Kidney capillary endothelial cell (primary cell): ENCODE results near the gene IGHMBP2.
"Not testable (repeated sequence)": the region's sequence is repeated elsewhere in the genome, so short reads cannot be mapped to it uniquely, and the experiment has no call there.

Experiments used
- DNase-seq: peaks from one replicate; pipeline ENCODE4 v3.0.0-alpha.2; 2018; ENCODE audit warnings: low spot score

The IGHMBP2 gene

GRCh38 chr11:68963779-68964178 is 60.1 kb downstream of the IGHMBP2 start:
- DNase-seq: no peak

DNA sequence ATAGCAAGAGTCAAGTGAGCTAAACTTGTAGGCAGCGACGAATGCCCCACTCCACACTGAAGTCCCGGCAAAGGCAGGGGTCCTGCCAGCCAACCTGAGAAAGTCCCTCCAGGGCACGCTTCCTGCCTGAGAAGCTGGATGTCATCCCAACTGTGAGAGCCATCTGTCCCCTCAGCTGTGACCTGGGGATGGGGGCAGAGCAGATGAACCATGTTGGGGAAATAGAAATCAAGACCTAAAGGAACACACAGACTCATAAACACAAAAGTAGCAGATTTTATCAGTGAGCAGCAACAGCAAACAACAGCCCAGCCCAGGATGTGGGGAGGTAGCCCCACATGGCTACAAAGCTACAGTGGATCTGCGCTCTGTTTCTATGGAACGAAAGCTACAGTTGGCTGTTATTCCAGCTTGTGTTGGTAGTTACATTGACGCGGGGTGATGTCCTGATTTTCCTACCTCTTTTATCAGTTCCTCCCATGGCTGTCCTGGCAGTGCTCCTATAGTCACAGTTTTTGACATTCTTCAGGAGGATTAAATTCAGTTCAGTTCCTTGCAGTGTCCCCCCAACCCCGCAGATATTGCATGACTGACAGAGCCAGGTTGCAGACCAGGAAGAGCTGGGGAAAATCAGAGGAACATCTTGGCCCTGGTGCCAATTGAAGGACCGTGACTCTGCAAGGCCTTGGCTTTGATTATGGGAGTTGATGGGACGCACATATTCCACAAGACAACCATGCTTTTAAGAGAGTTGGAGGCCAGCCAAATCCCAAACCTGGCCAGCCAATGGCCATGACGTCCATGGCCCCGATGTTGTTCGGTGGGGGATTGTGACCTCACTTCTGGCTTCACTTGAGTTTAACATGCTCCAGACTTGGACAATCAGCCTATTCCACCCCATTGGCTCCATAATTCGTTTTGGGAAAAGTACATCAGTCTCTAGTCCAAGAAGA is 62.5 kb downstream of the IGHMBP2 start:
- DNase-seq: no peak

DNA sequence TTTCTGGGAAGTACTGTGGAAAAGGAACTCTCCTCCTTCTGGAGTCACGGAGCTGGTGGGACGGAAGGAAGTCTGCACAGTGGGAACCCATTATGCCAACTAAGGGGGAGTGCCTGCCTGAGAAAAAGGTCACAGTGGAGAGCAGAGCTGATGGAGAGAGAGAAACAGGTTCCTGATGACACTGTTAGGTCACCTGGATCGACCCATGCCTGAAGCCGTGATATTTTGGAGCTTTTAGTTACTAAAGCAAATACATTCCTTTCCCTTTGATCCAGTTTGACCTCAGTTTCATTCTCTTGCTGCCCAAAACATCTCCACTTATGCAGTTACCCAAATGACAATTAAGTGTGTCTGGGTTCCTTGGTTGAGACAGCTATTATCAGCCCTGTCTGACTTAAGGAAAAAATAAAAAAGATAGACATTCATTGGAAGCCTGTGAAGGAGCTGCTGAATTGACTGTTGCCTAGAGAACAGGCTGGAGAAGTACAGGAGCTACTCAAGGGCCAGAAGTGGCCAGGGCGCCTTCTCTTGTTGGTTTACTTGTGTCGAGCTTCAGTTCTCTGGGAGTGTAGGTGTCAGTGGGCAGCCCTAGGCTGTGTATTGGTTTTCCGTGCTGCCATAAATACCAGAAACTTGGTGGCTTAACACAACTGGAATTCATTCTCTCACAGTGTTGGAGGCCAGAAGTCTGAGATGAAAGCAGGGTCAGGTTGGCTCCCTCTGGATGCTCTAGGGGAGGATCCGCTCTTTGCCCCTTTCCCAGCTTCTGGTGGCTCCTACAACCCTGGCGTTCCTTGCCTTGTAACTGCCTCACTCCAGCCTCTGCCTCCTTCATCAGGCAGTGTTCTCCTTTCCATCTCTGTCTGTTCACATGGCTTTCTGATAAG is 63.4 kb downstream of the IGHMBP2 start:
- no peak for DNase-seq

DNA sequence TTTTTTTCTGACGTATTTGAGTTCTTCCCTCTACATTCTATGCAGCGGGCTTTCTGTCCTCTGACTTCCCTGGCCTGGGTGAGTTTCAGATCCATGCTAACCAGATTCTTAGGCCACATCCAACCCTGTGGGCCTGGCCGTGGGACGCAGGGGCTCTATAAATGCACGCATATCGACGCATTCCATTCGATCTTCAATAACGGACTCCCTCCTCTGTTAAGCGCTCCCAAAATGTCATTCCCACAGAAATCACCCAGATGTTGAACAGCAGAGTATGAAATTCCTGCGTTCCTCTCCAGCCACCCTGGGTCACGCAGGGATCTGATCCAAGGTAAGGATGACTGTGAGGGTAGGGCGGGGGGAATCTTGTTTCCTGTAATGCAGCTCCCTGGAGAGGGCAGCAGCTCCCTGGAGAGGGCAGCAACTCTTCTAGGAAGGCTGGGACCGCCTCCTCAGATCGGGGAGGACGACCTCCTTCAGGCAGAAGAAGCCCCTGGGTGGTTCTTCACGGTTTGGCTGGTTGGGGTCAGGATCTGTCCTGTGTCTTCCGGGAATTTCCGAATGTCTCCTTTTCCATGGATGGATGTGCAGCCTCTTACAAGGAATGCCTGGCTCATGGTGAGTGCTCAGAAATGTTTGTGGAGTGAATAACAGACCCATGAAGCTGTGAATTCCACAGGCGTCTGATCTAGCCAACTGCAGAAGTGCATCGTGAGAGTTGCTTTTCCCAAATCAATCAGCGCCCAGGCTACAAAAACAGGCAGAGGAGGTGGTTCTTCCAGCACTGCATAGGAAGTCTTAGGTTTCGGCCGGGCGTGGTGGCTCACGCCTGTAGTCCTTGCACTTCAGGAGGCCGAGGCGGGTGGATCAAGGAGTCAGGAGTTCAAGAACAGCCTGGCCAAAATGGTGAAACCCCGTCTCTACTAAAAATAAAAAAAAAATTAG is 64.9 kb downstream of the IGHMBP2 start:
- no peak for DNase-seq

DNA sequence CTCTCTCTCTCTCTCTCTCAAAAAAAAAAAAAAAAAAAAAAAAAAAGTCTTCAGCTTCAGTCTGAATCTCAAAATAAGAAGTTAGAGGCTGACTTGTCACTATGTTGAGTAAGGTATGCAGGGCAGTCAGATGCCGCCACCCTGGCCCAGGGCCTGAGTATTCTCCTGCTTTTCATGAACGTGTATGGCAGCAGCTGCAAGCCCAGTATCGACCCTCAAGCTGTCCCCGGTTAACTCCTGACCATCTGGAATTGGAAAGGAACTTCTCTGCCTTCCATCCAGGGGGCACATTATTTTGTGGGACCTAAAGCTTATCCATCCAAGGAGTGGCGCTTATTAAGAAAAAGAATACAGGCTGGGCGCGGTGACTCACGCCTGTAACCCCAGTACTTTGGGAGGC is 65.7 kb downstream of the IGHMBP2 start:
- DNase-seq: no peak

DNA sequence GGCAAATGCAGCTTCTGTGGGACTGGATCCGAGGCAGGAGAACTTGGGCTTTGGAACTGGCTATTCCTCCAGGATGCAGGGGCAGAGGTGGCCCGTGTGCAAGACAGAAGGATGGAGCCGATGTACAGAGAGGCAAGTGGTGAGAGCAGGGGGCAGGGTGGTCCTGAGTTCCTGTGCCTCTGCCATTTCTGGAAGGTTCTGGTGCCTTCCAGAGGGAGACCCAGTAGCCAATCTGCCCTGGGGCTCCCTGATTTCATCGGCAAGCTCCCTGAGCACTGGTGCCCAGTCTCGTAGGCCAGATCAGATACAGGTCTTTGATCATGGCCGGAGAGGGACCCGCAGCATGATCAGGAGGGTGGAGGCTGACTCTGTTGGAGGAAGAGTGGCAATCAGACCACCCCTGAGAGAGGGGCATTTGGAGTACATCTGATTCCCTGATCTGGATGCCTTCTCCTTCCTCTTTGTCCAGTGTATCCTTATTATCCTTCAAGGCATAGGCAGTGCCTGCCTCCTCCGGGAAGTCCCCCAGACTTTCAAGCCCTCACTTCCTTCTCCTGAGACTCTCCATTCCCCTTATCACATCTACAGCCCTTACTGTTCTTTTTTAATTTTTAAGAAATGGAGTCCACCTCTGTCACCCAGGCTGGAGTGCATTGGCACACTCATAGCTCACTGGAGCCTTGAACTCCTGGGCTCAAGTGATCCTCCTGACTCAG is 67.4 kb downstream of the IGHMBP2 start:
- DNase-seq: no peak

GRCh38 chr11:68973219-68973618 is 69.5 kb downstream of the IGHMBP2 start:
- no peak for DNase-seq

DNA sequence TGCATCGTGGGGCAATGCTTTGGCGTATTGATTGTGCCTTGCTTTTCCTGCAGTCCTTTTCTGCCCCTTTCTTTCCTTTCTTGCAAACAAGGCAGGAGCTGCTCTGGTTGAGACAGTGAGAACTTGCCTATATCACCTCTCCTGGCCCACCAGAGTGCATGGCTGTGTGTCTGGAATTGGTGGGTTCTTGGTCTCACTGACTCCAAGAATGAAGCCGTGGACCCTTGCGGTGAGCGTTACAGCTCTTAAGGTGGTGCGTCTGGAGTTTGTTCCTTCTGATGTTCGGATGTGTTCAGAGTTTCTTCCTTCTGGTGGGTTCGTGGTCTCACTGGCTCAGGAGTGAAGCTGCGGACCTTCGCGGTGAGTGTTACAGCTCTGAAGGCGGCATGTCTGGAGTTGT is 70.0 kb downstream of the IGHMBP2 start:
- DNase-seq: not testable (repeated sequence)

DNA sequence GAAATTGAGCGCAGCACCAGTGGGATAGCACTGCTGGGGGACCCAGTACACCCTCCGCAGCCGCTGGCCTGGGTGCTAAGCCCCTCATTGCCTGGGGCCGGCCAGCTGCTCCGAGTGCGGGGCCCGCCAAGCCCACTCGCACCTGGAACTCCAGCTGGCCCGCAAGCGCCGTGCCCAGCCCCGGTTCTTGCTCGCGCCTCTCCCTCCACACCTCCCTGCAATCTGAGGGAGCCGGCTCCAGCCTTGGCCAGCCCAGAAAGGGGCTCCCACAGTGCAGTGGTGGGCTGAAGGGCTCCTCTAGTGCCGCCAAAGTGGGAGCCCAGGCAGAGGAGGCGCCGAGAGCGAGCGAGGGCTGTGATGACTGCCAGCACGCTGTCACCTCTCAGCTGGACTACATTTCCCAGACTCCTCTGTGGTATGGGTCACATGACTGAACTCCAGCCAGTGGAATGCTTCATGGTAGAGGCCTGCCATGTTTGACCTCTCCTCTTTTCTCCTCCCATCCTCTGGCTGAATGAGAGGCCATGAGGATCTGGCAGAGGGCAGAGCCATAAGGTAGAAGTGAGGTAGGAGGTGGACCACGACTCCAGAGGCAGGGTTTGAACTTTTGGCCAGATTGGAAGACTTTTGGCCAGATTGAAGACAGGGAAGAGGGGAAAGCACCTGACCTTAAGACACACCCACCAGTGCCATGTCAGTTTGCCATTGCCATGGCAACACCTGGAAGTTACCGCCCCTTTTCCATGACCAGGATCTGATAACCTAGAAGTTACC is 70.9 kb downstream of the IGHMBP2 start:
- no peak for DNase-seq

DNA sequence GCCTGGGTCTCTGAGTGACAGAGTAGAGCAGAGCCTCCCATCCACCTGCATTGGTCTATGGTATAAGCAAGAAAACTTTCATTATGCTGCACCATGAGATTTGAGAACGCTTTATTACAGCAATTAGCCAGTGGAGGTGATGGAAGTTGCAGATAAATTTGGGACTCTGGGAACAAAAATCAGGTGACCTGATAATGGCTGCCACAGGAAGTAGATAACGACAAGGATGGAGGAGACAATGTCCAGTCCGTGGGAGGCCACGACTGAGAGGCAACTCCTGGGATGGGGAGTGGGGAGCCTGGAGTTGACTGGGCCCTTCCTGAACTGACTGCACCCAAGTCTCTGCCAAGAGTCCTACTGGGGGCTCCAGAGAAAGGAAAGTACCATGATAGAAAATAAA is 72.4 kb downstream of the IGHMBP2 start:
- DNase-seq: no peak

DNA sequence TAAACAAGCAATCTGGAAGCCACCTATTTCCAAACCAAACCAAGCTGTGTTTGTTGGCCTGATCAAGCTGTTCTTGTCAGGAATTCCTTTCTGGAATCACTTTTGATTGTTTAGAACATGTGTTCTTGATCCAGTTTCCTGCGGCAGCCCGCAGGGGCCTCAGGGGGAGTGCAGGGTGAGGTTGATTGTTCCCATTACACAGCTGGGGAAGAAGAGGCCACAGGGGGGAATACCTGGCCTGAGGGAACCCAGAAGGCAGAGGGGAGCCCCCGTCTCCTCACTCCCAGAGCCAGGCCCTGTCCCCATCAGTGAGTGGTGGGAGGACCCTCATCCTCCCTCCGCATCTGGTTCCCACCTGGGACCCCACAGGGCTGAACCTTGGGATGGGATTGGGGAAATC is 72.9 kb downstream of the IGHMBP2 start:
- no peak for DNase-seq

- no peak for DNase-seq
Observed at GRCh38 chr11:68977781-68978625, 74.3 kb downstream of the IGHMBP2 start.

DNA sequence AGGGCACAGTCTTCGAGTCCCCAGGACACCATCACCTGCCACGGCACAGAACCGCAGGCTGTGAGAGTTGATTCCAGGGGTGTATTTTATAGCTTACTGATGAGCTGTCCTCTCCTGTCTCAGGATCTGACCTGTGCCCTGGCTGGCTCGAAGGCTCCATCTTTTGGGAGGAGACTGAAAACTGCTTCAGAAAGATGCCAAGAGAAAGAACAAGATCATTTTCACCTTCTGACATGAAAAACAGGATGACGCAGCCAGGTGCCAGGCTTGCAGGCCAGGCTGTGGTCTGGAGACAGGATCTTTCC is 74.9 kb downstream of the IGHMBP2 start:
- no peak for DNase-seq

DNA sequence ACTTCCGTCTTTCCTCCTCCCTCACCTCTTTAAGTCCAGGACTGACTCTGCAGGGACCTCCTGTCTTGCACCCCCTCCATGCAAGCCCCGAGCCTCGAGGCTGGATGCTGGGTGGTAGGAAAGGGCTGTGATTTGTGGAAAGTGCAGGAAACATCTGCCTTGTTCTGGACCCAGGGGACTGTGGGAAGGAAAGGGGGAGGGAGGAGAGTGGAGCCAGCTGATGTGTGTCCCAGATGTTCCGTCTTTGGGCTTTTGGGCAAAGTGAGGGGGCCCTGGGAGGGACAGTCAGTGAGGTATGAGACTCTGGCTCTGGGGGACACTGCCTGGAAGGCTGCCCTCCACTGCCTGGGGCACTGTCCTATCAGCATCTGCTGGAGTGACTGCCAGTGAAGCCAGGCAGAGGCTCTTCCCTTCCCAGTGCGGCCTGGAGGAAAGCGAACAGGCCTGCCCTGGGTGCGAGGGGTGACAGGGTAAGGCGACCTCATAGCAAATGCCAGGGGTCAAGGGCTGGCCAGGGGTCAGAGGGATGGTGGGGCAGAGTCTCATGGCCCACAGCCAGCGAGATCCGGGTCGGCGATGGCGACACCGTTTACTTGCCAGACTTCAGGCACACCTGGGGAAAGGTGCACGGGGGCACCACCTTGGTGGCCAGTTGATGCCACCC is 75.4 kb downstream of the IGHMBP2 start:
- no peak for DNase-seq

DNA sequence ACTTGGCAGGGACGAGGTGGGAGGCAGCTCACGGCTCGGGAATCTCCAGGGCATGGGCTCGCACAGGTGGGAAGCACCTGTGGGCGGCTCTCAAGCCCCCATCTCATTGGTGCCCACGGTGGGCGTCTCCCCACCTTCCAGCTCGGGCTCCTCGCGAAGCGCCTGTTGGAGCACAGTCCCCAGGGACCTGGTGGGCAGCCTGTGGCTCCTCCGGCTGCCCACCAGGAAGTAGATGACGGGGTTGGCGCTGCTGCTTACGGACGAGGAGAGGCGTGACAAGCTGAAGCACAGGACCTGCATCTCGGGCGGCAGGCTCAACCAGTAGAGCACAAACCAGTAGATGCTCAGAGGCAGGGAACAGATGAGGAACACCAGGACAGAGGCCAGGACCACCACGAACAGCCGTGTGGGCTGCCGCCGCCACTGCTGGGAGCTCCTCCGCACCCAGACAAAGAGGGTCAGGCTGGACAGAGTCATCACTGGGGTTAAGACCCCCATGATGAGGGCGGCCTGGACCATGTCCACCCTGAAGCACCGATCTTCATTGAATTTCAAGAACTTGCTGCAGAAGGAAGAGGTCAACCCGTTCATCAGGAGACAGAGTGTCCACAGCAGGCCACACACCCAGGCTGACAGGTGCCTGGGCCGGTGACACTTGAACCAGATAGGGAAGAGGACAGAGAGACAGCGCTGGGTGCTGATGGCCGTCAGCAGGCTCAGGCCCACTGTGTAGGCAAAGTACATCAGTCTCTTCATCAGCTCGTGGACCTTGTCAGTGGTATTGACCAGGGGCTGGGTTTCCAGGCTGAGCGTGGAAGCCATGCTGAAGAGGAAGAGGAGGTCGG is 76.5 kb downstream of the IGHMBP2 start:
- no peak for DNase-seq

GRCh38 chr11:68980776-68981065 is 77.0 kb downstream of the IGHMBP2 start, which contains the start of gene MRGPRD:
MRGPRD (minus strand) TSS chr11:68980986; CDS start chr11:68980986, 0 bp downstream.
- no peak for DNase-seq

DNA sequence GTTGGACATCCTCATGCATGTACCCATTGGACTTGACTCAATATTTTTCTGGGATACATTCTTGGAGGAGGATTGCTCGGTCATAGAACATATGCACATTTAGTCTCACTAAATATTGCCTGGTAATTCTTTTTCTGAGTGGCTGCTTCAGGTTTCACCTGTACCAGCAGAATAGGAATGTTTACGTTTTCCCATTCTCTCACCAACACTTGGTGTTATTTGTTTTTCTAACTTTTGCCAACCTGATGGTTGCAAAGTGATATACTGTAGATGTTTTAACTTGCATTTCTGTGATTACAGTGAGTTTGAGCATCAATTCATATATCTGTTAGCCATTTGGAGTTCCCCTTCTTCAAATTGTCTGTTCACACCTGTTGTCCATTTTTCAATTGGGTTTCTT is 78.4 kb downstream of the IGHMBP2 start:
- no peak for DNase-seq

DNA sequence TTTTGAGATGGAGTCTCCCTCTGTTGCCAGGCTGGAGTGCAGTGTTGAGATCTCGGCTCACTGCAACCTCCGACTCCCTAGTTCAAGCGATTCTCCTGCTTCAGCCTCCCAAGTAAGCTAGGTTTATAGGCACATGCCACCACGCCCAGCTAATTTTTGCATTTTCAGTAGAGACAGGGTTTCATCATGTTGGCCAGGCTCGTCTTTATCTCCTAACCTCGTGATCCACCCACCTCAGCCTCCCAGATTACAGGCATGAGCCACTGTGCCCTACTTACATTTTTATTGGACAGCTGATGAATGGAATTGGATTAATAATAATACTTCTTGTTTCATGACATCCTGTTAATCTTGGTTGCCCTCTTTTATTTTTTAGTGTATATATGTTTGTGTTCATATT is 80.1 kb downstream of the IGHMBP2 start:
- DNase-seq: no peak
